Astrocyte of the cerebellum (primary cell): ENCODE measurements around the gene TNXB.

Experiments
- DNase-seq: peaks from one replicate; pipeline ENCODE4 v3.0.0-alpha.2; 2011; ENCODE audit warnings: low read depth
- H3K4me3 ChIP-seq: 2 replicates; pipeline ENCODE4 v1.5.1; 2011; ENCODE audit warnings: mild to moderate bottlenecking, low read depth, low read length, moderate library complexity
- in situ Hi-C: cut with HindIII; loops from 2 replicates; pipeline ENCODE4 v1.10.0; 2017; ENCODE audit warnings: low sequenced_read_pairs
- TF ChIP-seq, protein P1 (sequence below): IDR thresholded peaks from 2 replicates; pipeline ENCODE4 v1.5.1; 2012; ENCODE audit warnings: low read length, low read depth, moderate library complexity, mild to moderate bottlenecking; ENCODE audit errors: missing control alignments

Gene TNXB

DNA sequence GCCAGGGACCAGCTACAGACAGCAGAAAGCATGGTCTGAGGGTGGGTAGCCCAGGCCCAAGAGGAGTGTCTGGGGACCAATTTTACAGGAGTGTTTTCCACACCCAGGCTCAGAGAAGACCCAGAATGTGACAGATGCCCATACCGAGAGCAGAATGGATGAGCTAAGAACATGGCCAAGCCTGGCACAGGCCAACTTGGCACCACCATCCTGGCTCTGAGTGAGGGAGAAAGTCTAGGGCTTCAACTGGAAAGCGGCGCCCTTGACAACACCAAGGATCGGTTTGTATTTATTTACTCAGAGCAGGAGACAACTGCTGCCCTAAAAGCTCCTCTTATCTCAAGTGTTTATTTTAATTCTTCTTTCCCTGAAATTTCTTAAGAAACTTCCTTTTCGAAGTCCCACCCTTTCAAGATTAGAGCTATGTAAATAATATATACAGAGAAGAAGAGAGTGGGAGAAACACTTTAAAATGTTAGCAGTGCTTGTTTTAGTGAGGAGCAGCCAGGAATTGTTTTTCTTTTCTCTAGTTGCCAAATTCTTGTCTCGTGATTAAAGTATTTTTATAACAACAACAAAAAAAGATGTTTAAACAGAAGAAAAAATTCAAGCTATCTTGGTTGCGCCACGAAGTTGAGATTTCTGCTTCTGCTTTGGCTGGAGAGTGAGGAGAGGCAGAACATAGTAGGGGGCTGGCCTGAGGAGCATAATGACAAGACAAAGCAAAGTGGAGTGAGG lies 16.2 kb downstream of the TNXB start:
- no peak overlapping the region for H3K4me3 ChIP-seq
- in situ Hi-C loops, result no loop called here
- TF ChIP-seq, protein P1, sequence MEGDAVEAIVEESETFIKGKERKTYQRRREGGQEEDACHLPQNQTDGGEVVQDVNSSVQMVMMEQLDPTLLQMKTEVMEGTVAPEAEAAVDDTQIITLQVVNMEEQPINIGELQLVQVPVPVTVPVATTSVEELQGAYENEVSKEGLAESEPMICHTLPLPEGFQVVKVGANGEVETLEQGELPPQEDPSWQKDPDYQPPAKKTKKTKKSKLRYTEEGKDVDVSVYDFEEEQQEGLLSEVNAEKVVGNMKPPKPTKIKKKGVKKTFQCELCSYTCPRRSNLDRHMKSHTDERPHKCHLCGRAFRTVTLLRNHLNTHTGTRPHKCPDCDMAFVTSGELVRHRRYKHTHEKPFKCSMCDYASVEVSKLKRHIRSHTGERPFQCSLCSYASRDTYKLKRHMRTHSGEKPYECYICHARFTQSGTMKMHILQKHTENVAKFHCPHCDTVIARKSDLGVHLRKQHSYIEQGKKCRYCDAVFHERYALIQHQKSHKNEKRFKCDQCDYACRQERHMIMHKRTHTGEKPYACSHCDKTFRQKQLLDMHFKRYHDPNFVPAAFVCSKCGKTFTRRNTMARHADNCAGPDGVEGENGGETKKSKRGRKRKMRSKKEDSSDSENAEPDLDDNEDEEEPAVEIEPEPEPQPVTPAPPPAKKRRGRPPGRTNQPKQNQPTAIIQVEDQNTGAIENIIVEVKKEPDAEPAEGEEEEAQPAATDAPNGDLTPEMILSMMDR, result no peak
- DNase-seq, result no peak

DNA sequence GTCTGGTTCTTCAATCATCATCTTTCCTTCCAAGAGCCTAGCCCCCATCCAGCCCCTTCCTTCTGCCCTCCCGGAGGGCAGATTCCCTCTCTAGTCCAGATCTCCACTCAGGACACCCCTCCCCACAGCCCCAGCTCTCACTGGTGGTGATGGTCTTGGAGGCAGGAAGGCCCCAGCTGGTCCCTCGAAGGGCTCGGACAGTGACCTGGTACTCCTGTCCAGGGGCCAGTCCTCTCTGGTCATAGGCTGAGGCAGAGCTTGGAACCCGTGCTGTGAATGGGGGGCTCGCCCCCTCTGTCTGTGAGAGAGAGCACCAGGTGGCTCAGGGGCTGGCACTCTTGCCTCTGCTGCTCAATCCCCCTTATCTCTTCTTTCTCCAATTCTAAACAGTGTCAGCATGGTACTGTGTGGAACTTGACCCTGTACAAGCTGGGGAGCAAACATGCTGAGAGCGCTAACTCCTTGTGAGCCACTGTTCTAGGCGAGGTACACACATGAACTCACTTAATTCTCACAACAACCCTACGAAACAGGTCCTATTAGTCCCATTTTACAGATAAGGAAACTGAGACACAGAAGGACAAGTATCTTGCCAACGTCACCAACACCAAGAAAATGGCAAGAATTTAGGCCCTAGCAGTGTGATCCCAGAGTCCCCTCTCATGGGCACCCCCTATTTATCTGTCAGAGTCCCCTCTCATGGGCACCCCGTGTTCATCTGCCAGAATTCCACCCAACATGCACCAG lies 19.9 kb downstream of the TNXB start:
- no peak overlapping the region for H3K4me3 ChIP-seq
- in situ Hi-C loops, result no loop called here
- TF ChIP-seq, protein P1, result no peak
- DNase-seq, result no peak

DNA sequence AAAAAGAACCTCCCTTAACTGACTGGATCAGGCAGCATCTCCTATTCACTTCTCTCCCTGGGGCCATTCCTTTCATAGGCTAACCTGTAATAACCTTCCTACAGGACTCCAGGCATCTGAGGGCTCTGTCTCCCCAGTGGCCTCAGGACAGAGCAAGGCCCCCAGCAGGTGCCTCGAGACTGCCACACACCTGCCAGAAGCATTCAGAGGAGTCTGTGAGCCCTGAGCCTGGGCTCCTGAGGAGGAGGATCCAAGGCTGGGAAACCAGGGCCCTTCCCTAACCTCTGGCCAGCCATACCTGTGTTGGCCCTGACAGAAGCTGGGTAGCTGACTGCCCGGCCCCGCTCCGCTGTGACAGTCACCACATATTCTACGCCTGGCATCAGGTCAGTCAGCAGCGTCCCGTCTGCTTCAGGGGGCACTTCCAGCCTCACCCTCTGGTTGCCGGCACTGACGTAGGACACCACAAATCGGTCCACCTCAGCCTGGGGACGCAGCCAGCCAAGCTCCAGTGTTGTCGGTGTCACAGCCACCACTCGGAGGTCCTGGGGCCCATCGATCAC lies 20.6 kb downstream of the TNXB start:
- no peak for DNase-seq
- H3K4me3 ChIP-seq, result no peak overlapping the region
- TF ChIP-seq, protein P1, result no peak
- in situ Hi-C loops, result no loop called here

DNA sequence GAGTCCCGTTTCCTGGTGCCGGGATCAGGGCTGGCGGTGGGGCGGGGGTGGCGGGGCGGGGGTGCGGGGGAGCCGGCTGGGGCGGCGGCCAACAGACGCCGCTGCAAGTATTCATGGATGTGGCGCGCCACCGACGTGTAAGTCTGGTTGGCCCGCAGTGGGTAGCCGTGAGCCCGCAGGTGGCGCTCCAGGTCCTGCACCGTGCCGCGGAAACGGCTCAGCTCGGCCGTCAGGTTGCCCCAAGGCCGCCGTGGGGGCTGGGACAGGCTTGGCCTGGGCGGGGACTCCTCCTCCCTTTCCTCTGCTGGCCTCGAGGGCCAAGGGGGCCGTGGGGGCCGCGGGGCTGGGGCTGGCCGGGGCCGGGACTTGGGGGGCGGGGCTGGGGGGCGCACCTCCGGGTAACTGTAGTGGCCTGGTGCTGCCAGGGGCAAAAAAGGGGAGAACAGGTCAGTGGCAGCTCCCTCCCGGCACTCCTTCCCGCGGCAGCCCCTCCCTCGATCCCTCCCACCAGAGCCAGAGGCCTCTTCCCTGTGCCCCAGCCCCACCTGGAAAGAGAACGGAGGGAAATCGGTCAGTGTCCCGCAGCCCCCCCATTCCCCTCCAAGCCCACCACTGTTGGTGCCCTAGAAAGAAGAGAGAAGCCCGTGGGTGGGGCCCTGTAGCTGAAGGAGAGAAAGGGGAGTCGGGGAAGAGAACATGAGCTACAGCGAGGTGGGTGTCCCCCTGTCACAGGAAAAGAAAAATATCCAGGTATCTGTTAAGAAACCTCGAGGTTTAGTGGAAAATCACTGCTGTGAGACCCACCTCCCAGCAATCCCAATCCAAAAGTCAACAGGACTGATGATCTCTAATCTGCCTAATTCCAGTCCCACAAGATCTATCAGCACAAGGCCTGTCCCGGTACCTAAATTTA lies 21.3 kb downstream of the TNXB start:
- no peak overlapping the region for H3K4me3 ChIP-seq
- in situ Hi-C loops, result no loop called here
- no peak for DNase-seq
- TF ChIP-seq, protein P1, result peak; percentile 24

DNA sequence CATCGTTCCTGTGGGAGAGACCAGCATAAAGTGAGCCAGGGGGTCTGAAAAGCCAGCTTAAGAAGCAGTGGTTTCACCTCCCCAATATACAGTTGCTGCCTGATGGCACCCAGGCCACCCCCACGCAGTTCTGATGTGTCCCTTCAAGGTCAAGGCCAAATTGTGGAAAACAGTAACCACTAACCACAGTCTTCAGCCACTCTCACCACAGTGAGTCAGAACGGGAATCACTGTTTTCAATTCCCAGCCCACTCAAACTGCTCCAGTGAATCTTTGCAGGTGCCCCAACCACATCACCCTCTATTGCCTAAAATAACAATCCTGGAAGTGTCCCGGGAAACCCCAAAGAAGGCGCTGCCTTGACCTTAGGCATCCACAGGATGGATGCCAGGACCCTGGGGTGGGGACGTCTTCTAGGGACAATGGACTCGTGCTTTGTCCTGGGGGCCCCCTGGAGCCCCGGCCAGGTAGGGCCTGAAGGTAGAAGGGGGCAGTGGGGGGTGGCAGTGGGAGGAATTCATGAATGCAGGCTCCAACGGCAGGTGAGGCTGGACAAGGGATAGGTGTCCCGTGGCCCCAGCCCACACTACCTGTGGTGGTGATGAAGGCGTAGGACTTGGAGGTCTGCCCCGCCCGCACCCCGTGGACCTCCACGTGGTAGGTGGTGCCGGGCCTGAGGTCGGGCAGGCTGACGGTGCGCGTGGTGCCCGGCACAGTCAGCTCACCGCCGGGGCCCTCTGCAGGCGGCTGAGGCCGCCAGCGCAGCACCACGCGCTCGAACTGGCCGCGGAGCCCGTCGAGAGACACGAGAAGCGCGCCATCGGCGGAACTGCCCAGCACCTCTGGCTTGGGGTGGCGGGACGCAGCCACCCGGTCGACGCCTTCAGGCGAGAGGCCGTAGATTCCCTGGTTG lies 22.2 kb downstream of the TNXB start:
- DNase-seq, result peak; percentile 67
- no peak overlapping the region for H3K4me3 ChIP-seq
- TF ChIP-seq, protein P1, result no peak
- in situ Hi-C loops, result no loop called here
